ENCODE data around the gene MINDY2.
"Not testable (repeated sequence)": the region's sequence is repeated elsewhere in the genome, so short reads cannot be mapped to it uniquely, and the experiment has no call there.

- not testable (repeated sequence) for TF ChIP-seq FOXM1 (IDR thresholded peaks at IDR 0.05; ENCODE audit: low read depth, low read length); RAD21 (IDR thresholded peaks at IDR 0.05; ENCODE audit: insufficient read depth, low read depth, low read length); CTCF (IDR thresholded peaks at IDR 0.05 in 2 of 3, conservative IDR thresholded peaks at IDR 0.05 in 1 of 3; ENCODE audit: control insufficient read depth in 2 of 3, extremely low read depth in 1 of 3, insufficient read depth in 1 of 3, low read depth in 3 of 3, low read length in 3 of 3); CHD1 (IDR thresholded peaks at IDR 0.05; ENCODE audit: low read depth, low read length); POLR2AphosphoS5 (IDR thresholded peaks at IDR 0.05; ENCODE audit: low read length); TCF3 (IDR thresholded peaks at IDR 0.05; ENCODE audit: borderline replicate concordance, insufficient read depth, low read depth, low read length); IRF5 (IDR thresholded peaks at IDR 0.05; ENCODE audit: borderline replicate concordance); POLR2A (IDR thresholded peaks at IDR 0.05; ENCODE audit: low read depth, low read length); NR2C2 (IDR thresholded peaks at IDR 0.05; ENCODE audit: borderline replicate concordance, control insufficient read depth, insufficient read length, low read depth); SREBF1 (IDR thresholded peaks at IDR 0.05; ENCODE audit: low read length); SRF (IDR thresholded peaks at IDR 0.05; ENCODE audit: low read depth in 2 of 2, low read length in 2 of 2); DPF2 (IDR thresholded peaks at IDR 0.05); EP300 (IDR thresholded peaks at IDR 0.05; ENCODE audit: borderline replicate concordance in 1 of 2, control insufficient read depth in 1 of 2, low read depth in 2 of 2, low read length in 2 of 2)
These were observed 62.8 kb downstream of the MINDY2 start for GRCh38 chr15:58833681-58834426.

Measured in GM12878 (cell line).